Thoracic aorta (tissue), 2 donors: ENCODE results near the gene MSL3B.

Source experiments
- ATAC-seq: fragments of 150-250 bp; one replicate; pipeline ENCODE4 v1.8.0; 2017; ENCODE audit warnings: low read depth; ENCODE audit not compliant: insufficient number of reproducible peaks, low FRiP score
- DNase-seq: peaks from one replicate; pipeline ENCODE4 v3.0.0-alpha.2; 2020; ENCODE audit warnings: low spot score
- H3K27ac ChIP-seq, 2 donors: fragments of 200-600 bp; sonication (generic); 1 replicate in 1 of 2; 2 replicates in 1 of 2; pipeline ENCODE4 v1.5.1; 2016; ENCODE audit warnings: mild to moderate bottlenecking in 2 of 2, moderate library complexity in 2 of 2
- H3K27me3 ChIP-seq: fragments of 200-600 bp; sonication (generic); replicated peaks from 2 replicates; pipeline ENCODE4 v1.6.0; 2016; ENCODE audit warnings: mild to moderate bottlenecking; ENCODE audit not compliant: insufficient read depth
- H3K36me3 ChIP-seq: fragments of 200-600 bp; sonication (generic); one replicate; pipeline ENCODE4 v1.5.1; 2016
- H3K4me1 ChIP-seq, 2 donors: fragments of 200-600 bp; sonication (generic); 1 replicate in 1 of 2; 2 replicates in 1 of 2; pipeline versions ENCODE4 v1.5.1 to v1.6.0; 2016; ENCODE audit warnings: low read depth in 2 of 2, mild to moderate bottlenecking in 1 of 2; ENCODE audit not compliant: control insufficient read depth in 1 of 2
- H3K4me3 ChIP-seq: fragments of 200-600 bp; sonication (generic); 2 replicates; pipeline ENCODE4 v1.5.1; 2016; ENCODE audit warnings: mild to moderate bottlenecking
- H3K9me3 ChIP-seq: fragments of 200-600 bp; sonication (generic); 2 replicates; pipeline ENCODE4 v1.5.1; 2016
- CTCF ChIP-seq: fragments of 200-600 bp; sonication (generic); IDR thresholded peaks from one replicate; pipeline ENCODE4 v1.5.1; 2019; ENCODE audit warnings: antibody characterized with exemption

MSL3B gene

GRCh38 chr2:233853353-233853752, 14.8 kb downstream of the MSL3B start:
- H3K36me3 ChIP-seq: no peaks in the 10 kb centered on the region
- H3K4me1 ChIP-seq: peaks cover 0 to 9% of the 10 kb centered on the region in 2 donors
- no peak for ATAC-seq
- no peak overlapping the region for H3K4me3 ChIP-seq
- H3K27ac ChIP-seq: no peak overlapping the region
- no peaks in the 10 kb centered on the region for H3K27me3 ChIP-seq
- no peak for DNase-seq
- no peaks in the 10 kb centered on the region for H3K9me3 ChIP-seq
- no peak for TF ChIP-seq CTCF

- H3K27ac ChIP-seq: no peak overlapping the region
- no peak for TF ChIP-seq CTCF
- peaks cover 0 to 9% of the 10 kb centered on the region in 2 donors for H3K4me1 ChIP-seq
- H3K27me3 ChIP-seq: no peaks in the 10 kb centered on the region
- DNase-seq (no peak), ATAC-seq (no peak)
- H3K36me3 ChIP-seq: no peaks in the 10 kb centered on the region
- H3K4me3 ChIP-seq: no peak overlapping the region
- no peaks in the 10 kb centered on the region for H3K9me3 ChIP-seq
Observed at GRCh38 chr2:233852056-233852455, 16.1 kb downstream of the MSL3B start.

GRCh38 chr2:233851169-233851568, 17.0 kb downstream of the MSL3B start:
- H3K4me1 ChIP-seq: peaks cover 0 to 9% of the 10 kb centered on the region in 2 donors
- no peaks in the 10 kb centered on the region for H3K9me3 ChIP-seq
- no peak overlapping the region for H3K27ac ChIP-seq
- TF ChIP-seq CTCF: no peak
- no peaks in the 10 kb centered on the region for H3K36me3 ChIP-seq
- no peak overlapping the region for H3K4me3 ChIP-seq
- H3K27me3 ChIP-seq: no peaks in the 10 kb centered on the region
- DNase-seq (no peak), ATAC-seq (no peak)

- H3K9me3 ChIP-seq: no peaks in the 10 kb centered on the region
- H3K27ac ChIP-seq: no peak overlapping the region
- no peaks in the 10 kb centered on the region for H3K36me3 ChIP-seq
- no peak overlapping the region for H3K4me3 ChIP-seq
- no peaks in the 10 kb centered on the region for H3K27me3 ChIP-seq
- DNase-seq (no peak), ATAC-seq (no peak)
- TF ChIP-seq CTCF: no peak
- H3K4me1 ChIP-seq: peaks cover 0 to 9% of the 10 kb centered on the region in 2 donors
Observed at GRCh38 chr2:233850745-233851144, 17.4 kb downstream of the MSL3B start.

- no peak for DNase-seq
- no peak for TF ChIP-seq CTCF
- Histone ChIP-seq H3K4me3 (no peak overlapping the region), H3K27ac (no peak overlapping the region), H3K9me3 (no peaks in the 10 kb centered on the region), H3K36me3 (no peaks in the 10 kb centered on the region), H3K27me3 (no peaks in the 10 kb centered on the region), H3K4me1 (peaks cover 0 to 9% of the 10 kb centered on the region in 2 donors)
- no peak for ATAC-seq
Observed at GRCh38 chr2:233849607-233850271, 18.4 kb downstream of the MSL3B start.
